Epithelial cell of proximal tubule (primary cell): ENCODE data around the gene PRRX1. TPM values are rescaled to one million over a fixed set of nuclear protein-coding genes. Genes with fewer than 3 reads are reported as not detected.

Source experiments
- DNase-seq: peaks from one replicate; pipeline ENCODE4 v3.0.0-alpha.2; 2011; ENCODE audit warnings: low read depth
- H3K4me3 ChIP-seq: 2 replicates; pipeline ENCODE4 v1.5.1; 2011; ENCODE audit warnings: low read depth, mild to moderate bottlenecking, low read length
- total RNA-seq: library from RNA; depleted of rRNA; stranded (reverse); fragments of >200 nt; gene quantifications from 2 replicates; pipeline ENCODE4 v1.2.3, GENCODE V29; 2015
- TF ChIP-seq, protein P1 (sequence below): conservative IDR thresholded peaks from 2 replicates; pipeline ENCODE4 v1.5.1; 2012; ENCODE audit warnings: low read depth, mild to moderate bottlenecking, low read length

PRRX1 gene
- total RNA-seq, 1 donor from 2014 or later: under 0.01 TPM

DNA sequence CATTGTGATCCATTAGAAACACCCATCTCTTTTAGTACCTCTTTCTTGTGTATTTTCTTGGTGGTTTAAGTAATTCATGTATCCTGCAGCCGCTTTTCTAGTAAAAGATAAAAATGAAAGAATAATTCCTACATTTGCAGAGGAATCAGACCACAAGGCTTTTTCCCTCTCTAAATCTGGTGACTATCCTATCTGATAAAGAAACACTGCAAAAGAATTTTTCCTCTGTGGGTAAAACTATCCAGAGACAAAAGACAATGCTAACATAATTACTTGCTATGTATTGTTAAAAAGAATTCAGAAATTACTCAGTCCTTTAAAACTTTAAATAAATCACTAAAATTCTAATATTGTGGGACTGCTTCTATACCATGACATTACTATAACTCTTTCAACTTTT lies 51.0 kb downstream of the PRRX1 start:
- DNase-seq: no peak
- TF ChIP-seq, protein P1, sequence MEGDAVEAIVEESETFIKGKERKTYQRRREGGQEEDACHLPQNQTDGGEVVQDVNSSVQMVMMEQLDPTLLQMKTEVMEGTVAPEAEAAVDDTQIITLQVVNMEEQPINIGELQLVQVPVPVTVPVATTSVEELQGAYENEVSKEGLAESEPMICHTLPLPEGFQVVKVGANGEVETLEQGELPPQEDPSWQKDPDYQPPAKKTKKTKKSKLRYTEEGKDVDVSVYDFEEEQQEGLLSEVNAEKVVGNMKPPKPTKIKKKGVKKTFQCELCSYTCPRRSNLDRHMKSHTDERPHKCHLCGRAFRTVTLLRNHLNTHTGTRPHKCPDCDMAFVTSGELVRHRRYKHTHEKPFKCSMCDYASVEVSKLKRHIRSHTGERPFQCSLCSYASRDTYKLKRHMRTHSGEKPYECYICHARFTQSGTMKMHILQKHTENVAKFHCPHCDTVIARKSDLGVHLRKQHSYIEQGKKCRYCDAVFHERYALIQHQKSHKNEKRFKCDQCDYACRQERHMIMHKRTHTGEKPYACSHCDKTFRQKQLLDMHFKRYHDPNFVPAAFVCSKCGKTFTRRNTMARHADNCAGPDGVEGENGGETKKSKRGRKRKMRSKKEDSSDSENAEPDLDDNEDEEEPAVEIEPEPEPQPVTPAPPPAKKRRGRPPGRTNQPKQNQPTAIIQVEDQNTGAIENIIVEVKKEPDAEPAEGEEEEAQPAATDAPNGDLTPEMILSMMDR: no peak
- H3K4me3 ChIP-seq: no peak overlapping the region

DNA sequence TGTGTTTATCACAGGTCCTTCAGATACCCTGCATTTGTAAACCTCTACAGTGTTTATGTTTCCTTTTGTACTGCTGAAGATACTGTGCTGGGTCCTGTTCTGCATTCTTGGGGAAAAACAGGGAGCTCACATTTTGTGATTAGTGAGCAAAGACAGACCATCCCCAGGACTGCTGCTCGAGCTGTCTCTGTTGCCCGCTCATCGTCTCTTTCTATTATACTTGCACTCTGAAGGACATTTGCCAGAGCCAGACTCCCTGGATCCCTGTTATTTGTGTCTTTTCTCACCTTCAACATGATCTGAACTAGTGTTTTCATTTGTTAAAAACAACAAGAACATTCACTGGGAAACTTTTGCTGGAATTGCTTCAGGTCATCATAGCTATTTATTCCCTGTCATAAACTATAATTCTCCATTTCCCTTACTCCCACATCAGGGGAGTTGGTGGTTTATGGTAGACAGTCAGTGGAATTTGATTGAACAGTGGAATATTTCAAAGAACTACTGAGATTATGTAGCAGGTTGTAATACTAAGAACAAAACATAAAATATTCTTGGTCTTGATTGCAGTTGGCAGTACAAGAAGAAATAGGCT lies 53.0 kb downstream of the PRRX1 start:
- TF ChIP-seq, protein P1: no peak
- DNase-seq: no peak

DNA sequence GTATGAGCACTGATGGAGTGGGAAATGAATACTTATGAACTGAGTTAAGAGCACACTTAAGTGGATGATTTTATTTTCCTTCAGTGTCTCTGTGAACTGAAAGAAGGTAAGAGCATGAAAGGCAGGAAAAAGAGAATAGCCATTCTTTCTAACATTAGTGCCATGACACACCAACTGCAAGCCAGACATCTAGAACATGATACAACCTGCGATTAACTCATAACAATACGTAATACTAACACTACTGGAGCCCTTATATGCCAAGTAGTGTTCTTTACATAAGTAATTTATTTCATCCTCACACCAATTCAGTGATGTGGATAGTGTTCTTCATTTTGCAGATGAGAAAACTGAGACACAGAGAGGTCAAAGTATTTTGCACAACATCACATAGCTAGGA lies 56.7 kb downstream of the PRRX1 start:
- TF ChIP-seq, protein P1: no peak
- DNase-seq: no peak
- no peak overlapping the region for H3K4me3 ChIP-seq

More for the DNA sequence above, 53.0 kb downstream of the PRRX1 start:
- H3K4me3 ChIP-seq: no peak overlapping the region

DNA sequence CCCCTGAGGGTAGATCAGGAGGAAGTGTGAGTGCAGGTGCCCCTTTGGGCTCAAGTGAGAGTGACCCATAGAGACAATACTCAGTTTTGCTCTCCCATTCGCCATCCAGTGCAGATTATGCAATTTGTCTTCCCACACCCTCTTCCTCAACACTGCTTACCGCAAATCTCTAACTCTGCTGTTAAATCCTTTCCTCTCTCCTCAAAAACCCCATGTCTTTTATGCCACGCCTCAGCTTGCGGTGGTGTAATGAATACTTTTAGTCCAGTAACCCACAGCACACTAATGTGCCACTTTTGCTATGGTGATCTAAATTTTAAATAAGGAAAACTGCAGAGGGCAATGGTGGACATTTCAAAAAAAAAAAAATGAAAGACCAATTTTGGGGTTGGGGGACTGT lies 57.7 kb downstream of the PRRX1 start:
- H3K4me3 ChIP-seq: no peak overlapping the region
- TF ChIP-seq, protein P1: no peak
- no peak for DNase-seq

DNA sequence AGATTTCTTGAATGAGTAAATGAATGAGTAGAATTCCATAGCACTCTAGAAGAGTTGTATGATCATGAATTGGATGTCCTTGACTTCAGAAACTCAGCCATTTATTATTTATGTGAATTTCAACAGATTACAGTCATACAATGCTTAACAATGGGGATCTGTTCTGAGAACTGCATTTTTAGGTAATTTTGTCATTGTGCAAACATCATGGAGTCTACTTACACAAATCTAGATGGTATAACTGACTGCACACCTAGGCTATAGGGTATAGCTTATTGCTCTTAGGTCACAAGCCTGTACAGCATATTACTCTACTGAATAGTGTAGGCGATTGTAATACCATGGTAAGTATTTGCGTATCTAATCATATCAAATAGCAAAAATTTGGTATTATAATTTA lies 59.6 kb downstream of the PRRX1 start:
- no peak overlapping the region for H3K4me3 ChIP-seq
- no peak for DNase-seq
- TF ChIP-seq, protein P1: no peak

DNA sequence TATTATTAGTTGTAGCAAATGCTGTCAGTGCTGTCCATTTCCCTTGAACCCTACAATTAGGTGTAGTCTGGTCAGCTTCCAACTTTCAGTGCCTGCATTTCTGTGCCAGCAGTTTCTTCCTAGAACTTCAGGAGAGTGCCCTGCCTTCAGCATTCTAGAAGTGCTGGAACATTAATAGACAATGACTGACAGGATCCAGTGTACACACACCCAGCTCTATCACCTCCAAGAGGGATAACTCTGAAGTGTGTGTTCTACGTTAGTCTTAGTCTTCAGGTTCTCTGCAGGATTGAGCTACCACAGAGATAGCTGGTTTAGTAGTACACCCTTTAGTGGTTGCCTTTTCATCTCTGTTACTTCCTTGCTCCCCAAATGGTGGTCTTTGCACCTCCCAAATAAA lies 61.4 kb downstream of the PRRX1 start:
- no peak overlapping the region for H3K4me3 ChIP-seq

DNA sequence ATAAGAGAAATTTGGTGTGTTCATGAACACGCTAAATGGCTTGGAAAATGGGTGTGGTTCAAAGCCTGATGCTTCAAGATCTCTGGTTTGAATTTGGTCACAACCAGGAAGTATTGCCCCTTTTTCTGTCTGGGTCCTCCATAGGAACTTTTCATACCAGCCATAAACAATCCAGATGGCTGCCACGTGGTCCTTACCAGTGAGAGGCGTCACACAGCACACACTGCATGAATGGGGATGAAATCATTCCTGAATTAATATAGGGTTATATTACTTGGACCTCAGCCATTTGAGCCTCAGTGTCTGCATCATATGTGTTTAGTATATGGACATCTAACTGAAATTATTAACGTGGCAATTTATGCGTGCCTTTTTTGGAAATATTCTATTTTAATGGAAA lies 64.0 kb downstream of the PRRX1 start:
- no peak overlapping the region for H3K4me3 ChIP-seq
- DNase-seq: no peak
- TF ChIP-seq, protein P1: no peak

More for the DNA sequence above, 61.4 kb downstream of the PRRX1 start:
- DNase-seq: no peak
- TF ChIP-seq, protein P1: no peak
